ENCODE measurements around the gene TMEM87B.

GRCh38 chr2:112133344-112133743 is 78.3 kb downstream of the TMEM87B start:
- TF ChIP-seq YY1 (IDR thresholded peaks at IDR 0.05; ENCODE audit: insufficient read depth, insufficient read length) = no peak
- TF ChIP-seq ZNF274 (IDR thresholded peaks at IDR 0.05; ENCODE audit: low read depth, low read length) = no peak
- TF ChIP-seq SUZ12 (IDR thresholded peaks at IDR 0.05; ENCODE audit: extremely low read depth, insufficient read depth, insufficient read length) = no peak
